ENCODE measurements around the gene PRR33.
A peak's percentile ranks its signal among the peaks of the same experiment; 100 is the strongest.

Gene PRR33

GRCh38 chr11:1843796-1844195 is 47.9 kb downstream of the PRR33 start:
- Histone ChIP-seq H3K36me3 (ENCODE audit: insufficient read depth, low read length) (no peaks in the 10 kb centered on the region), H3K9ac (ENCODE audit: low read depth, low read length) (no peak overlapping the region), H3K27me3 (ENCODE audit: control insufficient read depth, insufficient read depth, low read length) (peaks cover 4% of the 10 kb centered on the region), H3K4me3 (ENCODE audit: low read length) (no peak overlapping the region), H3K4me1 (ENCODE audit: control insufficient read depth, insufficient read depth, low read length) (peaks cover 8% of the 10 kb centered on the region), H3K9me3 (replicated peaks; ENCODE audit: low read length) (no peaks in the 10 kb centered on the region), H3K4me2 (ENCODE audit: low read length) (no peak overlapping the region)

- peaks cover 6% of the 10 kb centered on the region for H3K4me1 ChIP-seq (ENCODE audit: control insufficient read depth, insufficient read depth, low read length)
- peaks cover 4% of the 10 kb centered on the region for H3K27me3 ChIP-seq (ENCODE audit: control insufficient read depth, insufficient read depth, low read length)
- no peak overlapping the region for H3K4me2 ChIP-seq (ENCODE audit: low read length)
- no peak overlapping the region for H3K9ac ChIP-seq (ENCODE audit: low read depth, low read length)
- no peak overlapping the region for H3K4me3 ChIP-seq (ENCODE audit: low read length)
- H3K9me3 ChIP-seq (replicated peaks; ENCODE audit: low read length) = no peaks in the 10 kb centered on the region
- no peaks in the 10 kb centered on the region for H3K36me3 ChIP-seq (ENCODE audit: insufficient read depth, low read length)
These were observed 48.6 kb downstream of the PRR33 start for GRCh38 chr11:1843098-1843473.

- H3K9ac ChIP-seq (ENCODE audit: low read depth, low read length) = no peak overlapping the region
- H3K9me3 ChIP-seq (replicated peaks; ENCODE audit: low read length) = no peaks in the 10 kb centered on the region
- peaks cover 4% of the 10 kb centered on the region for H3K27me3 ChIP-seq (ENCODE audit: control insufficient read depth, insufficient read depth, low read length)
- no peak overlapping the region for H3K4me2 ChIP-seq (ENCODE audit: low read length)
- H3K4me3 ChIP-seq (ENCODE audit: low read length) = no peak overlapping the region
- H3K36me3 ChIP-seq (ENCODE audit: insufficient read depth, low read length) = no peaks in the 10 kb centered on the region
- H3K4me1 ChIP-seq (ENCODE audit: control insufficient read depth, insufficient read depth, low read length) = peaks cover 3% of the 10 kb centered on the region
These were observed 49.3 kb downstream of the PRR33 start for GRCh38 chr11:1842149-1843097.

GRCh38 chr11:1841511-1842148 is 50.1 kb downstream of the PRR33 start:
- peaks cover 4% of the 10 kb centered on the region for H3K27me3 ChIP-seq (ENCODE audit: control insufficient read depth, insufficient read depth, low read length)
- H3K4me1 ChIP-seq (ENCODE audit: control insufficient read depth, insufficient read depth, low read length) = peaks cover 3% of the 10 kb centered on the region
- no peak overlapping the region for H3K4me2 ChIP-seq (ENCODE audit: low read length)
- H3K9me3 ChIP-seq (replicated peaks; ENCODE audit: low read length) = no peaks in the 10 kb centered on the region
- no peak overlapping the region for H3K9ac ChIP-seq (ENCODE audit: low read depth, low read length)
- H3K4me3 ChIP-seq (ENCODE audit: low read length) = no peak overlapping the region
- no peaks in the 10 kb centered on the region for H3K36me3 ChIP-seq (ENCODE audit: insufficient read depth, low read length)

GRCh38 chr11:1840780-1841480 is 50.8 kb downstream of the PRR33 start:
- Histone ChIP-seq H3K36me3 (ENCODE audit: insufficient read depth, low read length) (no peaks in the 10 kb centered on the region), H3K4me3 (ENCODE audit: low read length) (no peak overlapping the region), H3K9me3 (replicated peaks; ENCODE audit: low read length) (no peaks in the 10 kb centered on the region), H3K4me2 (ENCODE audit: low read length) (no peak overlapping the region), H3K27me3 (ENCODE audit: control insufficient read depth, insufficient read depth, low read length) (peaks cover 4% of the 10 kb centered on the region), H3K4me1 (ENCODE audit: control insufficient read depth, insufficient read depth, low read length) (peaks cover 3% of the 10 kb centered on the region), H3K9ac (ENCODE audit: low read depth, low read length) (no peak overlapping the region)

- H3K4me1 ChIP-seq (ENCODE audit: control insufficient read depth, insufficient read depth, low read length) = peaks cover 3% of the 10 kb centered on the region
- H3K27me3 ChIP-seq (ENCODE audit: control insufficient read depth, insufficient read depth, low read length) = peaks cover 4% of the 10 kb centered on the region
- no peak overlapping the region for H3K4me3 ChIP-seq (ENCODE audit: low read length)
- H3K9ac ChIP-seq (ENCODE audit: low read depth, low read length) = no peak overlapping the region
- no peak overlapping the region for H3K4me2 ChIP-seq (ENCODE audit: low read length)
- no peaks in the 10 kb centered on the region for H3K36me3 ChIP-seq (ENCODE audit: insufficient read depth, low read length)
- no peaks in the 10 kb centered on the region for H3K9me3 ChIP-seq (replicated peaks; ENCODE audit: low read length)
These were observed 51.5 kb downstream of the PRR33 start for GRCh38 chr11:1839924-1840779.

- Histone ChIP-seq H3K4me1 (ENCODE audit: control insufficient read depth, insufficient read depth, low read length) (peaks cover 3% of the 10 kb centered on the region), H3K4me3 (ENCODE audit: low read length) (no peak overlapping the region), H3K9ac (ENCODE audit: low read depth, low read length) (no peak overlapping the region), H3K36me3 (ENCODE audit: insufficient read depth, low read length) (no peaks in the 10 kb centered on the region), H3K27me3 (ENCODE audit: control insufficient read depth, insufficient read depth, low read length) (no peaks in the 10 kb centered on the region), H3K4me2 (ENCODE audit: low read length) (no peak overlapping the region), H3K9me3 (replicated peaks; ENCODE audit: low read length) (no peaks in the 10 kb centered on the region)
These were observed 52.3 kb downstream of the PRR33 start for GRCh38 chr11:1839204-1839923.

GRCh38 chr11:1838426-1839144 is 53.1 kb downstream of the PRR33 start, which contains the start of gene TNNI2:
Gene TNNI2 (plus strand): TSS chr11:1838981. CDS start chr11:1839697, 716 bp downstream.
- no peaks in the 10 kb centered on the region for H3K9me3 ChIP-seq (replicated peaks; ENCODE audit: low read length)
- no peaks in the 10 kb centered on the region for H3K36me3 ChIP-seq (ENCODE audit: insufficient read depth, low read length)
- no peaks in the 10 kb centered on the region for H3K27me3 ChIP-seq (ENCODE audit: control insufficient read depth, insufficient read depth, low read length)
- peak within 1 kb of the TSS; percentile 39 for H3K4me2 ChIP-seq (ENCODE audit: low read length)
- H3K4me3 ChIP-seq (ENCODE audit: low read length) = no peak within 1 kb of the TSS
- peaks cover 3% of the 10 kb centered on the region for H3K4me1 ChIP-seq (ENCODE audit: control insufficient read depth, insufficient read depth, low read length)
- H3K9ac ChIP-seq (ENCODE audit: low read depth, low read length) = no peak within 1 kb of the TSS

Data from skeletal muscle satellite cell (primary cell).